ENCODE data around the gene ACTL6B.
A peak's percentile ranks its signal among the peaks of the same experiment; 100 is the strongest.
"Not testable (repeated sequence)": the region's sequence is repeated elsewhere in the genome, so short reads cannot be mapped to it uniquely, and the experiment has no call there.

Gene ACTL6B

GRCh38 chr7:100655908-100656674 lies at the start of gene ACTL6B:
Gene ACTL6B, minus strand, starts transcription at chr7:100656448. Its CDS starts 94 bp downstream, at chr7:100656354.
- no peak for DNase-seq (ENCODE audit: low read depth in 3 of 3)

- DNase-seq (ENCODE audit: low read depth in 3 of 3) = peak; percentile 56 to 67 (median 58)
These were observed 49.1 kb upstream of the ACTL6B start for GRCh38 chr7:100705320-100705752.

GRCh38 chr7:100701089-100701488 lies 44.8 kb upstream of the ACTL6B start:
- DNase-seq (ENCODE audit: low read depth in 3 of 3) = not testable (repeated sequence)

- no peak for DNase-seq (ENCODE audit: low read depth in 3 of 3)
These were observed 42.8 kb upstream of the ACTL6B start for GRCh38 chr7:100699018-100699417.

GRCh38 chr7:100696123-100696521 lies 39.9 kb upstream of the ACTL6B start:
- no peak for DNase-seq (ENCODE audit: low read depth in 3 of 3)

- peak in 2 of 3 experiments; percentile 44 to 53 for DNase-seq (ENCODE audit: low read depth in 3 of 3)
These were observed 38.0 kb upstream of the ACTL6B start, which contains the start of gene GIGYF1 for GRCh38 chr7:100694098-100694745. Gene GIGYF1, minus strand, starts transcription at chr7:100694250. Its CDS starts 6,012 bp downstream, at chr7:100688238.

- DNase-seq (ENCODE audit: low read depth in 3 of 3) = no peak
These were observed 37.3 kb upstream of the ACTL6B start for GRCh38 chr7:100693312-100694097.

GRCh38 chr7:100692578-100692961 lies 36.3 kb upstream of the ACTL6B start:
- no peak for DNase-seq (ENCODE audit: low read depth in 3 of 3)

GRCh38 chr7:100691676-100692577 lies 35.7 kb upstream of the ACTL6B start:
- DNase-seq (ENCODE audit: low read depth in 3 of 3) = peak; percentile 67 to 71 (median 69)

- no peak for DNase-seq (ENCODE audit: low read depth in 3 of 3)
These were observed 33.2 kb upstream of the ACTL6B start for GRCh38 chr7:100689230-100690135.

GRCh38 chr7:100688326-100688860 lies 32.1 kb upstream of the ACTL6B start:
- no peak for DNase-seq (ENCODE audit: low read depth in 3 of 3)

GRCh38 chr7:100687751-100688300 lies 31.6 kb upstream of the ACTL6B start:
- no peak for DNase-seq (ENCODE audit: low read depth in 3 of 3)

- DNase-seq (ENCODE audit: low read depth in 3 of 3) = no peak
These were observed 31.0 kb upstream of the ACTL6B start for GRCh38 chr7:100687261-100687660.

GRCh38 chr7:100686822-100687211 lies 30.6 kb upstream of the ACTL6B start:
- DNase-seq (ENCODE audit: low read depth in 3 of 3) = no peak

GRCh38 chr7:100686201-100686821 lies 30.1 kb upstream of the ACTL6B start:
- no peak for DNase-seq (ENCODE audit: low read depth in 3 of 3)

- DNase-seq (ENCODE audit: low read depth in 3 of 3) = no peak
These were observed 29.4 kb upstream of the ACTL6B start for GRCh38 chr7:100685631-100686145.

- DNase-seq (ENCODE audit: low read depth in 3 of 3) = no peak
These were observed 28.9 kb upstream of the ACTL6B start for GRCh38 chr7:100685049-100685605.

- no peak for DNase-seq (ENCODE audit: low read depth in 3 of 3)
These were observed 28.3 kb upstream of the ACTL6B start for GRCh38 chr7:100684534-100685042.

Data from stimulated activated CD4-positive, alpha-beta T cell treated with anti-CD3 and anti-CD28 coated beads, TNF-alpha, amount 100 ng/mL, for 4 hours (primary cell).